NCI-H146 treated with DMSO at 0.1 percent for 48 hours (cell line): ENCODE results near the gene CHRM1.
A peak's percentile ranks its signal among the peaks of the same experiment; 100 is the strongest.

Experiments
- DNase-seq: peaks from one replicate; lab custom pipeline; 2025; ENCODE audit not compliant: unreplicated experiment; lab: John Stamatoyannopoulos, UW

Gene CHRM1

GRCh38 chr11:62908468-62909072 lies 12.6 kb downstream of the CHRM1 start:
- DNase-seq, result no peak

DNA sequence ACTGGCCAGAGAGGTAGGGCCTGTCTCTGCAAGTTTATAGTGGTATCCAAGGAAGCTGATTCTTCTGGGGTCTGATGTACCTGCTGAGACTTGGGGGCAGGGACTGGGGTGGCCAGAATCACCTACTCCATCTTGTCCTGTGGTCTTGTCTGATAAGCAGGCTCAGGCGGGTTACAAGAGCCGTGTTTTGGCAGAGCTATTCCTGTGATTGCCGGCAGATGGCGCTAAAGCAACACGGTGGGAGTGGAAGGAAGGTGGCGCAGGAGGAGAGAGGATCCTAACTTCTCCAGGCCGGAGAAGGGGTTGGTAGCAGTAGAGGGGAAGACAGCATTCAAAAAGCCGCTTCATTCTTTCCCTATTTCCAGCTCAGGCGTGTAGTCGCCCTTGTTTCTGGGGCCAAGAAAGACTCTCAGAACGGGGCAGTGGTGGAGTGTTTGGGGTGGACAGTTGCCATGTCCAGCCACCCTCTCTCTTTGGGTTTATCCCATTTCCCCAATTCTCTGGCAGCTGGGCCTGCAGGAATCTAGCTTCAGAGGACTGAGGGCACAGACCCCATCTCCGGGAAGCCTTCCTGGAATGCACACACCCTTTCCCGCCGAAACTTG lies 15.1 kb downstream of the CHRM1 start:
- DNase-seq, result peak; percentile 36

DNA sequence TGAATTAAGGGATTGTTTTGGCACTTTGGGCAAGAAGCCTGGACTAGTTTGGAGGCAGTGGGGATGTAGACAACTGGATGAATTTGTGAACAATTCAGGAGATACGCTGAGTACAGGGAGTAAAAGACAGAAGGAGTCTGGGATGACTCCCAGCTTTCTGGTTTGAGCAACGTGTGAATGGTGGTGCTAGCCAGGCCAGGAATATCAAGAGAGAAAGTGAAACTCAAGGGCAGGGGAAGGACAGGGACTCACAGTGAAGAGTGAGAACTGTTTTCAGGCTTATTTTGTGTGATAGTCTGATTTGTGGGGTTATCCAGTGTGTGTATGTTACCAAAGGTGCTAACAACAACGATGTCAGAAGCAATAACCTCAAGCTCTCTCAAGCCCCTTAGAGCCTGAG lies 15.9 kb downstream of the CHRM1 start:
- no peak for DNase-seq

DNA sequence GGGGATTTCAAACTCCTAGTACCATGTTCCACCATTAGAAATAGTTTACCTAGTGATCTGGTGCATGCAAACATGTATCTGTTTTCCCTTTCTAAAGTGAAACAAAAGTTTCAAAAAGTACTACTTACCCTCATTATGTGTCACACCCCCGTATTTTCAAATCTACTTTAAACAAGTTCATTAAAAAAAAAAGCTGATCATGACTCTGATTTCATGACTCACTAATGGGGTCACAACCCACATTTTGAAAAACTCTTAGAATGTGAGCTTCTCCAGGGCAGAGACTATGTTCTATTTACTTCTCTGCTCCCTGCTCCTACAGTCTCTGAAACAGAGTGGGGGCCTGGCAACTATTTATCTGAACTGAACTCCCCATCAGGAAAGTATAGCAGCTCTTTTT lies 18.2 kb downstream of the CHRM1 start:
- no peak for DNase-seq

- no peak for DNase-seq
Measured at GRCh38 chr11:62898027-62898426, 23.1 kb downstream of the CHRM1 start.

DNA sequence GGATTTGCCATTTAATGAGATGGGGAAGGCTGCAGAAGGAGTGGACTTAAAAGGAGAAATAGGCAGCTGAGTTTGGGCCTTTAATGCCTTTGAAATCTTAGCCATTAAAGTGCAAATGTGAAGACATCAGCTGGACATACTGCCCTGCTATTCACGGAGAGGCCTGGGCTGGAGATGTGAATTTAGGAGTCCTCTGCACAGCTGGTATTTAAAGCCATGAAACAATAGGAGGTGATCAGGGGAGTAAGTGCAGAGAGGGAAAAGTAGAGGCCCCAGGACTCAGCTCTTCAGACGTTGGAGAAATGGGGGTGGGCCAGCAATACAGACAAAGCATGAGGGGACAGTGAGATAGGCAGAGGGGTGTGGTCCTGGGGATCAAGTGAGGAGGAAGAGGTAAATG lies 23.9 kb downstream of the CHRM1 start:
- DNase-seq, result no peak

DNA sequence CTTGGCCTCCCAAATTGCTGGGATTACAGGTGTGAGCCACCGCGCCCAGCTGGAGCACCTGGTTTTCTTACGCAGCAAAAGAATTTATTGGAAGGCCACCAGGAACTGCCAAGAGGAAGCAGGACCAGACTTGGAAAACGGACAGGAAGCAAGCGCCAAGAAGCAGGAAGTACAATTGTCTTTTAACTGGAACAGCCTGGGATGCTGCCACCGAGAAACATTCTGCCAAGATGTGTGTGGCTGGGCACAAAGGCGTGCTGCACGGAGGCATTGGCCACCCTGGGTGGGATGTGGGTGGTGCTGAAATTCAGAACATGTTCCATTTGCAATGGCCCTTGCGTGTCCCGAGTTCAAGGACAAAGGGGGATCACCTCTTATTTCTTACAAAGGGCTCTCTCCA lies 25.1 kb downstream of the CHRM1 start:
- DNase-seq, result no peak

DNA sequence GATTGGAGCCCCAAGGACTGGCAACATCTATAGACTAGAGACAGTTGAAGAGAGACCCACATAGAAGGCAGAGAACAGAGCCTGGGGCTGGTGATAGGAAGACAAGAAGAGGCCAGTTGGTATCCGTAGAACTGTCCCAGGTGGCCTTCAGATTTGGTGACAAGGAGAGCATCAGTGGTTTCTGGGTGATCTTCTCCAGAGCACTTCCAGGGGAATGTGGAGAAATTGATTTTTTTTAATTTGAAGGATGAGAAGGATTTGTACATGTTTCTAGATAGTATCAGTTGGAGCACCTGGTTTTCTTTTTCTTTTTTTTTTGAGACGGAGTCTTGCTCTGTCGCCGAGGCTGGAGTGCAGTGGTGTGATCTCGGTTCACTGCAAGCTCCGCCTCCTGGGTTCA lies 25.7 kb downstream of the CHRM1 start:
- DNase-seq, result no peak

GRCh38 chr11:62892077-62892922 lies 28.9 kb downstream of the CHRM1 start:
- DNase-seq, result no peak

DNA sequence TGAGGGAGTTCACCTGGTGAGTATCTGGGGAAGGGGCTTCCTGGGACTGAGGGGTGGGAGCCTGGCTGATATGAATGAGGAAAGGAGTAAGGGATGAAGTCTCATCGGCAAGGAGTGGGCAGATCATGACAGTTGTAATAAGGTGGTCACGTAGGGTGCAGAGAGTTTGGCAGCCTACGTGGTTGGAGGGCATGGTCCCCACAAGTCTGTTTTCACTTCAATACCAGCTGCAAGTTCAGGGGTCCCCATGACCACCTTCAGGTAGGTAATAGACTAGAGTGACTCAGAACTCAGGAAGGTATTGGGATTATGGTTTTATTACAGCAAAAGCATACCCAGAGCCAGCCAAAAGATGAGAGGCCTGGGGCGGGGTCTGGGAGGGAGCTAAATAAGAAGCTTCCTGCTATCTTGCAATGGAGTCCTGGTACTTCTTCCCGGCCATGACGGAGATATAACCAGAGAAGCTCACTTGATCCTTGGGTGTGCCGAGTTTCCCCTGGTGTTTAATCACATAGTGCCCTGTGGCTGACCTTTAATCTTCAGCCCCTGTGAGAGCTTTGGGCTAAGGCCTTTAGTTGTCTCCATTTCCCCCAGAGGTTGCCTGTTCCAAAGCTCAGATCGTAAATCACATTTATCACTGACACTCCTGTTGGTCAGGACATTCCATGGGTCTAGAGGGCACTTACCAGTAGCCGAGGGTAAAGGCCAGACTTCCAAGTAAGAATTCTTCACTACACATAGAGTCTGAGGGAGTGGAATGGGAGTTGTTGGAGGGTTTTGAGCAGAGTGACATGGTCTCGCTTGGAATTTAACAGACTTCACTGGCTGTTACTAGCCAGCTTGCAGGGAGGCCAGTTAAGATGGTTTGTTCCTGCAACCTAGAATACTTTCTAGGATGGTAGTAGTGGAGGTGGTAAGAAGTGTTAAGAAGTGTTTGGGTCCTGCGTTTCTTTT lies 31.4 kb downstream of the CHRM1 start:
- no peak for DNase-seq

- no peak for DNase-seq
Measured at GRCh38 chr11:62889126-62889483, 32.1 kb downstream of the CHRM1 start.

DNA sequence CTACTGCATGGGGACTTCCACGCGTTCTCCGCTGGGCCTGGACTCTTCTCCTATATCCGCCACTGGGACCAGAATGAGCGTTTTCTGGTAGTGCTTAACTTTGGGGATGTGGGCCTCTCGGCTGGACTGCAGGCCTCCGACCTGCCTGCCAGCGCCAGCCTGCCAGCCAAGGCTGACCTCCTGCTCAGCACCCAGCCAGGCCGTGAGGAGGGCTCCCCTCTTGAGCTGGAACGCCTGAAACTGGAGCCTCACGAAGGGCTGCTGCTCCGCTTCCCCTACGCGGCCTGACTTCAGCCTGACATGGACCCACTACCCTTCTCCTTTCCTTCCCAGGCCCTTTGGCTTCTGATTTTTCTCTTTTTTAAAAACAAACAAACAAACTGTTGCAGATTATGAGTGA lies 32.8 kb downstream of the CHRM1 start:
- no peak for DNase-seq

DNA sequence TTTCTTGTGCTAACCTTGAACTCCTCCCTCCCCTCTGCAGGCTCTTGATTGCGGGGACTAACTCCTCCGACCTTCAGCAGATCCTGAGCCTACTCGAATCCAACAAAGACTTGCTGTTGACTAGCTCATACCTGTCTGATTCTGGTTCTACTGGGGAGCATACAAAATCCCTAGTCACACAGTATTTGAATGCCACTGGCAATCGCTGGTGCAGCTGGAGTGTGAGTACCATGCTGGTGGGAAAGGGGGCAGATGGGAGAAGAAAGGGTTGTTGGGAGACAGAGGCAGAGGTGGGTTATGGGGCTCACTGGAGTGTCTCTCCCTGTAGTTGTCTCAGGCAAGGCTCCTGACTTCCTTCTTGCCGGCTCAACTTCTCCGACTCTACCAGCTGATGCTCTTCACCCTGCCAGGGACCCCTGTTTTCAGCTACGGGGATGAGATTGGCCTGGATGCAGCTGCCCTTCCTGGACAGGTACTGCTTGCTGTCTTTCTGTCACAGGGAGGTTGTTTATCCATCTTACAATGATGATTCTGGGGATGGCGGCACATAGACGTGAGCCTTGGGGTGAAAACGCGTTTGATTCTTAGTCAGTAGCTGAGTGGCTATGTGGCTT lies 35.9 kb downstream of the CHRM1 start:
- DNase-seq, result no peak

DNA sequence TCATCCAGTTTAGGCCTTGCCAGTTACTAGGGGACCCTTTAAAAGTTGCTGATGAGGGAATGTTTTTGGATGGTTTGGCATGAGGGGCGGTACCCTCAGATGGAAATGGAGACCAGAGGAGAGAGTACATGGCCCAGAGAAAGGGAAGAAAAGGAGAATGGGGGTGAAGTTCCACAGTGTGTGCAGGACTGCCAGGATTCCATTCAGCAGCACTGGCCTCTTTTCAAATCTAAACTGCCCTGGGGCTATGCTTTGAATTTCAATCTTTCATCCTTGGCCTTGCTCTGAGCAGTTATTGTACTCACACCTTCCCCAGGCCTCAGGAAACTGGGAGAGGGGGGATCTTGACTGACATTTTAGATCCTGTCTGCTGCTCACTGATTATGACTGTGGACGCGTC lies 37.5 kb downstream of the CHRM1 start:
- DNase-seq, result no peak

GRCh38 chr11:62882788-62883501 lies 38.2 kb downstream of the CHRM1 start:
- no peak for DNase-seq

- DNase-seq, result no peak
Measured at GRCh38 chr11:62882431-62882749, 38.8 kb downstream of the CHRM1 start.

GRCh38 chr11:62881579-62882430 lies 39.4 kb downstream of the CHRM1 start:
- peak; percentile 69 for DNase-seq

DNA sequence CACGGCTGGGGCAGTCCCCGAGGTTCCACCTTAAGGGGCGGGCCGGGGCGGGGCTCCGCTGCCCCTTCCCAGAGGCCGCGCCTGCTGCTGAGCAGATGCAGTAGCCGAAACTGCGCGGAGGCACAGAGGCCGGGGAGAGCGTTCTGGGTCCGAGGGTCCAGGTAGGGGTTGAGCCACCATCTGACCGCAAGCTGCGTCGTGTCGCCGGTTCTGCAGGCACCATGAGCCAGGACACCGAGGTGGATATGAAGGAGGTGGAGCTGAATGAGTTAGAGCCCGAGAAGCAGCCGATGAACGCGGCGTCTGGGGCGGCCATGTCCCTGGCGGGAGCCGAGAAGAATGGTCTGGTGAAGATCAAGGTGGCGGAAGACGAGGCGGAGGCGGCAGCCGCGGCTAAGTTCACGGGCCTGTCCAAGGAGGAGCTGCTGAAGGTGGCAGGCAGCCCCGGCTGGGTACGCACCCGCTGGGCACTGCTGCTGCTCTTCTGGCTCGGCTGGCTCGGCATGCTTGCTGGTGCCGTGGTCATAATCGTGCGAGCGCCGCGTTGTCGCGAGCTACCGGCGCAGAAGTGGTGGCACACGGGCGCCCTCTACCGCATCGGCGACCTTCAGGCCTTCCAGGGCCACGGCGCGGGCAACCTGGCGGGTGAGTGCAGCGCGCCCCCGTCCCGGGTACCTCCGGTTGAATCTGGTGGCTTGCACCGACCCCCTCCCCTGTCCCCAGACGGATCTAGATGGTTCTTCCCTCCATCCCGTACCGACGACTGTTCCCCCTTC lies 40.2 kb downstream of the CHRM1 start, which contains the start of gene SLC3A2:
Gene SLC3A2 (plus strand): TSS at position 94 of the 776 bp plus-strand sequence. CDS start 128 bp downstream, at position 222.
- peak; percentile 69 for DNase-seq
